Activated T-helper 1 cell treated with Interleukin-2 at 50 U/mL for 16 hours (primary cell): Measurements from ENCODE around the gene KIF20A.
A peak's percentile ranks its signal among the peaks of the same experiment; 100 is the strongest.
"Not testable (repeated sequence)": the region's sequence is repeated elsewhere in the genome, so short reads cannot be mapped to it uniquely, and the experiment has no call there.

Experiments used
- DNase-seq: peaks from one replicate; pipeline ENCODE4 v3.0.0-alpha.2; 2020; ENCODE audit warnings: low read depth

KIF20A gene

GRCh38 chr5:138186002-138186447, 7.1 kb downstream of the KIF20A start:
- DNase-seq: no peak

GRCh38 chr5:138188626-138189025, 9.7 kb downstream of the KIF20A start:
- DNase-seq: no peak

GRCh38 chr5:138192826-138193225, 13.9 kb downstream of the KIF20A start:
- DNase-seq: no peak

GRCh38 chr5:138193859-138194258, 14.9 kb downstream of the KIF20A start:
- not testable (repeated sequence) for DNase-seq

GRCh38 chr5:138210985-138211384, 32.1 kb downstream of the KIF20A start:
- DNase-seq: no peak

- DNase-seq: no peak
These were observed 33.9 kb downstream of the KIF20A start for GRCh38 chr5:138212828-138213160.

- DNase-seq: peak; percentile 79
These were observed 34.5 kb downstream of the KIF20A start, which contains the start of gene CDC23 for GRCh38 chr5:138213161-138214029. CDC23 (minus strand) TSS chr5:138213323; CDS start chr5:138213312, 11 bp downstream.

- DNase-seq: no peak
These were observed 37.9 kb downstream of the KIF20A start for GRCh38 chr5:138216799-138217198.

GRCh38 chr5:138223532-138223931, 44.6 kb downstream of the KIF20A start:
- no peak for DNase-seq

GRCh38 chr5:138224712-138225111, 45.8 kb downstream of the KIF20A start:
- no peak for DNase-seq

- no peak for DNase-seq
These were observed 48.0 kb downstream of the KIF20A start for GRCh38 chr5:138226910-138227309.

- no peak for DNase-seq
These were observed 50.5 kb downstream of the KIF20A start for GRCh38 chr5:138229387-138229786.

- no peak for DNase-seq
These were observed 51.3 kb downstream of the KIF20A start for GRCh38 chr5:138230261-138230660.

GRCh38 chr5:138230981-138231589, 52.2 kb downstream of the KIF20A start:
- no peak for DNase-seq

- no peak for DNase-seq
These were observed 54.4 kb downstream of the KIF20A start for GRCh38 chr5:138233280-138233679.

GRCh38 chr5:138234651-138235050, 55.7 kb downstream of the KIF20A start:
- no peak for DNase-seq
